HepG2 (cell line): Measurements from ENCODE around the gene NSF. TPM values are rescaled to one million over a fixed set of nuclear protein-coding genes. Genes with fewer than 3 reads are reported as not detected.

Experiments used
- BHLHE40 ChIP-seq: IDR thresholded peaks from 2 replicates; pipeline ENCODE4 v1.6.1; 2011; ENCODE audit warnings: low read length, improper control_type of control experiment
- BRF2 ChIP-seq: sonication (generic); formaldehyde crosslinking; IDR thresholded peaks from 2 replicates; pipeline ENCODE4 v1.8.1; 2022; ENCODE audit warnings: mild to moderate bottlenecking, missing genetic modification reagents
- CENPT ChIP-seq: sonication (generic); formaldehyde crosslinking; IDR thresholded peaks from 2 replicates; pipeline ENCODE4 v1.8.0; 2022; ENCODE audit warnings: low read depth, mild to moderate bottlenecking, moderate library complexity, missing genetic modification reagents
- FOXO1 ChIP-seq: sonication (generic); formaldehyde crosslinking; IDR thresholded peaks from 2 replicates; pipeline ENCODE4 v1.4.0; 2020; ENCODE audit warnings: missing genetic modification reagents
- MLLT10 ChIP-seq: sonication (generic); formaldehyde crosslinking; IDR thresholded peaks from 2 replicates; pipeline ENCODE4 v1.4.0; 2020; ENCODE audit warnings: missing genetic modification reagents
- POLR2G ChIP-seq: fragments of 200-400 bp; formaldehyde crosslinking; IDR thresholded peaks from 2 replicates; pipeline ENCODE4 v1.6.1; 2018; ENCODE audit warnings: mild to moderate bottlenecking, low read depth, low read length, moderate library complexity
- RAD21 ChIP-seq: fragments of 450-650 bp; formaldehyde crosslinking; IDR thresholded peaks from 2 replicates; pipeline ENCODE4 v1.5.0; 2020; ENCODE audit warnings: mild to moderate bottlenecking
- RBM39 ChIP-seq: fragments of 200-400 bp; formaldehyde crosslinking; IDR thresholded peaks from one replicate; pipeline ENCODE4 v1.6.1; 2018; ENCODE audit warnings: antibody characterized with exemption, mild to moderate bottlenecking, low read depth, low read length; ENCODE audit not compliant: poor library complexity, severe bottlenecking
- REL ChIP-seq: sonication (generic); formaldehyde crosslinking; conservative IDR thresholded peaks from 2 replicates; pipeline ENCODE4 v1.8.0; 2022; ENCODE audit warnings: mild to moderate bottlenecking, missing genetic modification reagents, moderate library complexity
- SCMH1 ChIP-seq: sonication (generic); formaldehyde crosslinking; IDR thresholded peaks from 2 replicates; pipeline ENCODE4 v1.9.0; 2021; ENCODE audit warnings: missing genetic modification reagents, mild to moderate bottlenecking, borderline replicate concordance
- SKI ChIP-seq: fragments of 450-650 bp; IDR thresholded peaks from one replicate; pipeline ENCODE4 v1.6.1; 2018; ENCODE audit warnings: mild to moderate bottlenecking; ENCODE audit not compliant: partially characterized antibody
- SPEN ChIP-seq: sonication (generic); formaldehyde crosslinking; IDR thresholded peaks from 2 replicates; pipeline ENCODE4 v1.5.1; 2020; ENCODE audit warnings: low read depth, mild to moderate bottlenecking, missing genetic modification reagents
- STAT5B ChIP-seq: sonication (generic); formaldehyde crosslinking; IDR thresholded peaks from 2 replicates; pipeline ENCODE4 v1.4.0; 2020; ENCODE audit warnings: missing genetic modification reagents
- SUZ12 ChIP-seq: fragments of 150-350 bp; IDR thresholded peaks from 2 replicates; pipeline ENCODE4 v1.6.1; 2014; ENCODE audit warnings: low read depth, low read length
- TAF1 ChIP-seq: sonication (generic); formaldehyde crosslinking; IDR thresholded peaks from 2 replicates; pipeline ENCODE4 v1.4.0; 2020; ENCODE audit warnings: missing genetic modification reagents
- TARDBP ChIP-seq: sonication (generic); formaldehyde crosslinking; IDR thresholded peaks from 2 replicates; pipeline ENCODE4 v1.8.0; 2022; ENCODE audit warnings: mild to moderate bottlenecking, missing genetic modification reagents
- TBL1XR1 ChIP-seq: fragments of 150-350 bp; IDR thresholded peaks from 2 replicates; pipeline ENCODE4 v1.6.1; 2014; ENCODE audit warnings: borderline replicate concordance, low read length; ENCODE audit not compliant: partially characterized antibody
- TFE3 ChIP-seq: IDR thresholded peaks from 2 replicates; pipeline ENCODE4 v1.6.1; 2016
- YY1 ChIP-seq: IDR thresholded peaks from 2 replicates; pipeline ENCODE4 v1.6.1; 2011; ENCODE audit warnings: low read length, low read depth, moderate library complexity, mild to moderate bottlenecking; ENCODE audit not compliant: insufficient read depth, insufficient replicate concordance
- ZBTB46 ChIP-seq: sonication (generic); formaldehyde crosslinking; IDR thresholded peaks from 2 replicates; pipeline ENCODE4 v1.4.0; 2020; ENCODE audit warnings: mild to moderate bottlenecking, missing genetic modification reagents, borderline replicate concordance
- ZFP37 ChIP-seq: sonication (generic); formaldehyde crosslinking; IDR thresholded peaks from 2 replicates; pipeline ENCODE4 v1.4.0; 2020; ENCODE audit warnings: missing genetic modification reagents, borderline replicate concordance
- ZIK1 ChIP-seq: sonication (generic); formaldehyde crosslinking; IDR thresholded peaks from 2 replicates; pipeline ENCODE4 v1.5.0; 2020; ENCODE audit warnings: mild to moderate bottlenecking, low read depth, missing genetic modification reagents, borderline replicate concordance
- ZNF235 ChIP-seq: sonication (generic); formaldehyde crosslinking; IDR thresholded peaks from 2 replicates; pipeline ENCODE4 v1.8.1; 2023; ENCODE audit warnings: mild to moderate bottlenecking, missing genetic modification reagents, borderline replicate concordance
- ZNF337 ChIP-seq: sonication (generic); formaldehyde crosslinking; IDR thresholded peaks from 2 replicates; pipeline ENCODE4 v1.5.1; 2020; ENCODE audit warnings: missing genetic modification reagents, low read depth, mild to moderate bottlenecking, borderline replicate concordance
- ZNF501 ChIP-seq: sonication (generic); formaldehyde crosslinking; IDR thresholded peaks from 2 replicates; pipeline ENCODE4 v1.5.1; 2020; ENCODE audit warnings: mild to moderate bottlenecking, moderate library complexity, missing genetic modification reagents
- ZNF556 ChIP-seq: sonication (generic); formaldehyde crosslinking; IDR thresholded peaks from 2 replicates; pipeline ENCODE4 v1.4.0; 2020; ENCODE audit warnings: mild to moderate bottlenecking, missing genetic modification reagents, borderline replicate concordance
- ZNF713 ChIP-seq: sonication (generic); formaldehyde crosslinking; IDR thresholded peaks from 2 replicates; pipeline ENCODE4 v1.4.0; 2020; ENCODE audit warnings: mild to moderate bottlenecking, missing genetic modification reagents
- ZNF737 ChIP-seq: sonication (generic); formaldehyde crosslinking; IDR thresholded peaks from 2 replicates; pipeline ENCODE4 v1.5.0; 2020; ENCODE audit warnings: missing genetic modification reagents, mild to moderate bottlenecking, borderline replicate concordance
- ZSCAN9 ChIP-seq: IDR thresholded peaks from 2 replicates; pipeline ENCODE4 v1.6.1; 2016; ENCODE audit warnings: borderline replicate concordance
- polyA plus RNA-seq, 8 experiments: library from polyadenylated mRNA; depleted of rRNA in 3 of 8; stranded (reverse) in 7 of 8; unstranded in 1 of 8; fragments of >200 nt; fragmentation: Illumina TruSeq in 4 of 8; extraction: Trizol in 4 of 8; gene quantifications; 2 replicates each; pipeline versions ENCODE4 v1.2.1 to v1.2.3, GENCODE V29; 2011 to 2016; ENCODE audit warnings: low read depth in 4 of 8, missing spikeins in 1 of 8, mixed read lengths in 1 of 8; ENCODE audit not compliant: insufficient read depth in 1 of 8
- total RNA-seq, 5 experiments: library from RNA; depleted of rRNA; stranded (reverse); fragments of >200 nt; fragmentation: Illumina TruSeq; extraction: Trizol; gene quantifications; 2 replicates each; pipeline ENCODE4 v1.2.3, GENCODE V29; 2016; ENCODE audit warnings: low read depth in 1 of 5

The NSF gene
- total and polyA plus RNA-seq, 2 of the 13 experiments (the other 11 are each of a cell fraction or from before 2014, with no cell fraction given): 21.9 to 37.8 TPM

GRCh38 chr17:46770439-46770817 lies 180.0 kb downstream of the NSF start (continued):
- no peak for TF ChIP-seq CENPT
- no peak for TF ChIP-seq ZSCAN9
- peak; percentile 49; the same call in 1 of the 2 replicates for TF ChIP-seq ZNF556
- peak; percentile 46; the same call in 1 of the 2 replicates for TF ChIP-seq ZNF737 (CRISPR knock-in tag)
- TF ChIP-seq BHLHE40: no peak
- TF ChIP-seq ZIK1 (CRISPR knock-in tag): no peak
- no peak for TF ChIP-seq YY1
- no peak for TF ChIP-seq SCMH1 (CRISPR knock-in tag)
- peak; percentile 84; the same call in 1 of the 2 replicates for TF ChIP-seq ZNF337 (CRISPR knock-in tag)
- no peak for TF ChIP-seq SKI
- no peak for TF ChIP-seq BRF2
- no peak for TF ChIP-seq MLLT10 (CRISPR knock-in tag)
- no peak; the same call in 1 of the 2 replicates for TF ChIP-seq POLR2G
- peak; percentile 57 for TF ChIP-seq SPEN (CRISPR knock-in tag)
- TF ChIP-seq ZFP37: 0 out of 2 replicates have a peak, but pooled peaks have one; percentile 28
- TF ChIP-seq RBM39: no peak
- 0 out of 2 replicates have a peak, but pooled peaks have one; percentile 4 for TF ChIP-seq FOXO1 (CRISPR knock-in tag)
- no peak; the same call in 1 of the 2 replicates for TF ChIP-seq REL (CRISPR knock-in tag)
- no peak for TF ChIP-seq STAT5B
- TF ChIP-seq TAF1 (CRISPR knock-in tag): peak; percentile 14; the same call in 1 of the 2 replicates
- TF ChIP-seq RAD21 (CRISPR knock-in tag): no peak
- TF ChIP-seq TFE3 (CRISPR knock-in tag): no peak
- TF ChIP-seq TARDBP (CRISPR knock-in tag): no peak
- TF ChIP-seq ZNF713: no peak
- TF ChIP-seq SUZ12: no peak
- TF ChIP-seq ZBTB46: no peak
- peak; percentile 83 for TF ChIP-seq ZNF501
- no peak for TF ChIP-seq TBL1XR1
- no peak for TF ChIP-seq ZNF235 (CRISPR knock-in tag)
